BE2C (cell line): ENCODE data around the gene OR4F15.

Experiments
- DNase-seq: peaks from one replicate; pipeline ENCODE4 v3.0.0-alpha.2; 2020
- H3K27me3 ChIP-seq: fragments of 250-450 bp; sonication (Bioruptor Pico); 2 replicates; pipeline ENCODE4 v1.5.1; 2020; ENCODE audit warnings: mild to moderate bottlenecking
- H3K36me3 ChIP-seq: fragments of 250-450 bp; sonication (Bioruptor Pico); 2 replicates; pipeline ENCODE4 v1.5.1; 2020; ENCODE audit warnings: mild to moderate bottlenecking
- H3K4me1 ChIP-seq: fragments of 250-450 bp; sonication (Bioruptor Pico); 2 replicates; pipeline ENCODE4 v1.5.1; 2020
- H3K4me3 ChIP-seq: 2 replicates; pipeline ENCODE4 v1.5.1; 2011; ENCODE audit warnings: low read depth, low read length
- H3K9me3 ChIP-seq: fragments of 250-450 bp; sonication (Bioruptor Pico); 2 replicates; pipeline ENCODE4 v1.5.1; 2020
- TF ChIP-seq, protein P1 (sequence below): IDR thresholded peaks from 2 replicates; pipeline ENCODE4 v1.5.1; 2012; ENCODE audit warnings: mild to moderate bottlenecking, low read depth, low read length

OR4F15 gene

GRCh38 chr15:101813803-101814534 is 2.0 kb downstream of the OR4F15 start:
- Histone ChIP-seq H3K9me3 (no peaks in the 10 kb centered on the region), H3K36me3 (no peaks in the 10 kb centered on the region), H3K27me3 (peaks cover 13% of the 10 kb centered on the region), H3K4me1 (no peaks in the 10 kb centered on the region), H3K4me3 (no peak overlapping the region)
- TF ChIP-seq, protein P1, sequence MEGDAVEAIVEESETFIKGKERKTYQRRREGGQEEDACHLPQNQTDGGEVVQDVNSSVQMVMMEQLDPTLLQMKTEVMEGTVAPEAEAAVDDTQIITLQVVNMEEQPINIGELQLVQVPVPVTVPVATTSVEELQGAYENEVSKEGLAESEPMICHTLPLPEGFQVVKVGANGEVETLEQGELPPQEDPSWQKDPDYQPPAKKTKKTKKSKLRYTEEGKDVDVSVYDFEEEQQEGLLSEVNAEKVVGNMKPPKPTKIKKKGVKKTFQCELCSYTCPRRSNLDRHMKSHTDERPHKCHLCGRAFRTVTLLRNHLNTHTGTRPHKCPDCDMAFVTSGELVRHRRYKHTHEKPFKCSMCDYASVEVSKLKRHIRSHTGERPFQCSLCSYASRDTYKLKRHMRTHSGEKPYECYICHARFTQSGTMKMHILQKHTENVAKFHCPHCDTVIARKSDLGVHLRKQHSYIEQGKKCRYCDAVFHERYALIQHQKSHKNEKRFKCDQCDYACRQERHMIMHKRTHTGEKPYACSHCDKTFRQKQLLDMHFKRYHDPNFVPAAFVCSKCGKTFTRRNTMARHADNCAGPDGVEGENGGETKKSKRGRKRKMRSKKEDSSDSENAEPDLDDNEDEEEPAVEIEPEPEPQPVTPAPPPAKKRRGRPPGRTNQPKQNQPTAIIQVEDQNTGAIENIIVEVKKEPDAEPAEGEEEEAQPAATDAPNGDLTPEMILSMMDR, result no peak
- DNase-seq, result no peak

- Histone ChIP-seq H3K9me3 (no peaks in the 10 kb centered on the region), H3K4me3 (no peak overlapping the region), H3K36me3 (no peaks in the 10 kb centered on the region), H3K4me1 (no peaks in the 10 kb centered on the region), H3K27me3 (peaks cover 5% of the 10 kb centered on the region)
- TF ChIP-seq, protein P1, result no peak
- no peak for DNase-seq
Measured at GRCh38 chr15:101820781-101821180, 8.8 kb downstream of the OR4F15 start.

- DNase-seq, result no peak
- Histone ChIP-seq H3K4me3 (no peak overlapping the region), H3K27me3 (peaks cover 37% of the 10 kb centered on the region), H3K9me3 (no peaks in the 10 kb centered on the region), H3K36me3 (no peaks in the 10 kb centered on the region), H3K4me1 (no peaks in the 10 kb centered on the region)
- TF ChIP-seq, protein P1, result no peak
Measured at GRCh38 chr15:101827257-101827656, 15.3 kb downstream of the OR4F15 start.

DNA sequence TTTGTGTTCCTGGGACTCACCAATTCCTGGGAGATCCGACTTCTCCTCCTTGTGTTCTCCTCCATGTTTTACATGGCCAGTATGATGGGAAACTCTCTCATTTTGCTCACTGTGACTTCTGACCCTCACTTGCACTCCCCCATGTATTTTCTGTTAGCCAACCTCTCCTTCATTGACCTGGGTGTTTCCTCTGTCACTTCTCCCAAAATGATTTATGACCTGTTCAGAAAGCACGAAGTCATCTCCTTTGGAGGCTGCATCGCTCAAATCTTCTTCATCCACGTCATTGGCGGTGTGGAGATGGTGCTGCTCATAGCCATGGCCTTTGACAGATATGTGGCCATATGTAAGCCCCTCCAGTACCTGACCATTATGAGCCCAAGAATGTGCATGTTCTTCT is 16.8 kb downstream of the OR4F15 start:
- no peak overlapping the region for H3K4me3 ChIP-seq
- TF ChIP-seq, protein P1, result no peak
- no peak for DNase-seq
- no peaks in the 10 kb centered on the region for H3K9me3 ChIP-seq
- no peaks in the 10 kb centered on the region for H3K36me3 ChIP-seq
- peaks cover 37% of the 10 kb centered on the region for H3K27me3 ChIP-seq
- no peaks in the 10 kb centered on the region for H3K4me1 ChIP-seq

DNA sequence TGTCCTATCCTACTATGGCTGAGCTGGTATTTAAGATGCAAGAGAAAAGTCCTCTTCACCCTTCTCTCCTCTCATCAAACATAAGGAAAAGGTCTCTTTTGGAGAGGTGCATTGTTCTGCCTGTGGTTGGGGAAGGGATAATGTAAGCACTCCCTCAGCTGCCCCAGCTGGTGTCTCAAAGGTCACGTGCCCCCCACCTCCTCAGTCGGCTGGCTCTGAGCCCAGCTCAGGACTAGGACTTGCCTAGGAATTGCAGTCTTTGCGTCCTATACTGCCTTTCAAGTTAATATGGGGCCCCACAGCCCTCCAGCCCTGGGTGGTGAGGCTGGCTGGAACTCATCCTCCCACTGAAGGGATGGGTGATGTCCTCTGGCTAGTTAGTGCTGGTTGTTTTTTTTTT is 29.7 kb downstream of the OR4F15 start:
- Histone ChIP-seq H3K4me3 (no peak overlapping the region), H3K9me3 (no peaks in the 10 kb centered on the region), H3K36me3 (no peaks in the 10 kb centered on the region), H3K4me1 (no peaks in the 10 kb centered on the region), H3K27me3 (peaks cover 12% of the 10 kb centered on the region)
- TF ChIP-seq, protein P1, result no peak
- no peak for DNase-seq

DNA sequence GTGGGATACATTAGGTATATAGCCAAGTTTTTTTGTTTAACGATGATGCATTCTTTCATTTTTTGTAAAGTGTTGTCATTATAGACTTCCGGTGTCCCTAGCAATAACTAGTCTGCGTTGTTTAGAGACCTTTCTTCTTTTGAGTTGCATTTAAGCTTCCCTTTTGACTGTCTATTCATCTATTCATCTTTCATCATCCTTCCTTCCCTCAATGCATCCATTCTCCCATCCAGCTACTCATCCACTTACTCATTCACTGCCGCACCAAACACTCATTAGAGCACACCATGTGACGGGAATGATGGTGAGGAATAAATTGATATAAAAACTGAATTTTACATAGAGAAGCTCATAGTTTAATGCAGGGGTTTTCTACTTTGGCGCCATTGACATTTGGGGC is 32.9 kb downstream of the OR4F15 start:
- Histone ChIP-seq H3K36me3 (no peaks in the 10 kb centered on the region), H3K4me3 (no peak overlapping the region), H3K27me3 (peaks cover 8% of the 10 kb centered on the region; the same call in 1 of the 2 replicates), H3K4me1 (no peaks in the 10 kb centered on the region), H3K9me3 (no peaks in the 10 kb centered on the region)
- TF ChIP-seq, protein P1, result no peak
- DNase-seq, result no peak
